SK-N-MC (cell line): ENCODE data around the gene LOXL4.

Experiments
- DNase-seq: peaks from one replicate; pipeline ENCODE4 v3.0.0-alpha.2; 2011; ENCODE audit warnings: low read depth, low spot score
- H3K27ac ChIP-seq: fragments of 200-600 bp; sonication (generic); 2 replicates; pipeline ENCODE4 v1.5.1; 2016; ENCODE audit warnings: mixed run types
- H3K36me3 ChIP-seq: fragments of 200-600 bp; sonication (generic); 2 replicates; pipeline ENCODE4 v1.6.1; 2017; ENCODE audit warnings: antibody characterized with exemption, low read length, mixed read lengths; ENCODE audit not compliant: insufficient read depth
- H3K4me3 ChIP-seq: fragments of 200-600 bp; sonication (generic); 2 replicates; pipeline ENCODE4 v1.5.1; 2016
- H3K9ac ChIP-seq: fragments of 200-600 bp; sonication (generic); 2 replicates; pipeline ENCODE4 v1.8.0; 2017; ENCODE audit warnings: mixed run types, mixed read lengths; ENCODE audit not compliant: insufficient read length
- H3K9me3 ChIP-seq: fragments of 200-600 bp; sonication (generic); 2 replicates; pipeline ENCODE4 v1.6.1; 2017; ENCODE audit warnings: low read depth, mild to moderate bottlenecking, antibody characterized with exemption, low read length, moderate library complexity, mixed read lengths
- EZH2 ChIP-seq: fragments of 200-600 bp; sonication (generic); IDR thresholded peaks from one replicate; pipeline ENCODE4 v1.6.1; 2017; ENCODE audit warnings: antibody characterized with exemption
- FOXP2 ChIP-seq: optimal IDR thresholded peaks from 2 replicates; pipeline ENCODE3; 2011; ENCODE audit warnings: mild to moderate bottlenecking, moderate library complexity; ENCODE audit not compliant: insufficient read depth; ENCODE audit errors: extremely low read length, control extremely low read depth
- POLR2AphosphoS5 ChIP-seq: IDR thresholded peaks from 2 replicates; pipeline ENCODE4 v1.6.1; 2012; ENCODE audit warnings: mild to moderate bottlenecking, low read depth, low read length, borderline replicate concordance

The LOXL4 gene

DNA sequence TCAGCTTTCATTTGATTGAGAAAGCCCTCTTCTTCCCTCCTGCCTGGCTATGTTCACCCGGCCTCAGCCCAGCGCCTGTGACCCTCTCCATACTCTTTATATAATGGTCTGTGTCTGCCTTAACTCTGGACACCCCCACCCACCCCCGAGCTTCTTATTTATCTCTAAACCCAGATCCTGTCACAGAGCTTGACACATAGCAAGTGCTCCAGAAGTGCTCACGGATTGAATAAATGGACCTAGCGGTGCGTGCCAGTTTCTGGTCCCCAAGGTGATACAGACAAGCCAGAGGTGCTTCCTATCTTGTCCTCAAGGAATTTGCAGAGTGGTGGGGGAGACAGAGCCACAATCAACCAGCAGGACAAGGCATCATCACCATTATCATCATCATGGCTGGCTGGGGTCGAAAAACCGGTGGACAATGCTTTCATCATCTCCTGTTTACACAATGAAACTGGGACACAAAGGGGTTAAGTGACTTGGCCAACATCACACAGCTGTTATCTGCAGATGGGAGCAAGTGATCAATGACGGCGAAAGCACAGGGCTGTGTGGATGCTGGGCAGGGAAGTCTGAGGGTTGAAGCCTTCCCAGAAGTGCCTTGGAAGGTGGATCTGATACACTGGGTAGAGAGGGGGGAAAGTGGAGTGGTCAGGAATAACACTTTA, 2.2 kb upstream of the LOXL4 start:
- no peak for DNase-seq
- no peak overlapping the region for H3K9ac ChIP-seq
- no peak overlapping the region for H3K4me3 ChIP-seq
- no peaks in the 10 kb centered on the region for H3K36me3 ChIP-seq
- H3K27ac ChIP-seq, result no peak overlapping the region
- H3K9me3 ChIP-seq, result no peaks in the 10 kb centered on the region
- TF ChIP-seq POLR2AphosphoS5, result no peak
- no peak for TF ChIP-seq EZH2
- TF ChIP-seq FOXP2, result no peak

DNA sequence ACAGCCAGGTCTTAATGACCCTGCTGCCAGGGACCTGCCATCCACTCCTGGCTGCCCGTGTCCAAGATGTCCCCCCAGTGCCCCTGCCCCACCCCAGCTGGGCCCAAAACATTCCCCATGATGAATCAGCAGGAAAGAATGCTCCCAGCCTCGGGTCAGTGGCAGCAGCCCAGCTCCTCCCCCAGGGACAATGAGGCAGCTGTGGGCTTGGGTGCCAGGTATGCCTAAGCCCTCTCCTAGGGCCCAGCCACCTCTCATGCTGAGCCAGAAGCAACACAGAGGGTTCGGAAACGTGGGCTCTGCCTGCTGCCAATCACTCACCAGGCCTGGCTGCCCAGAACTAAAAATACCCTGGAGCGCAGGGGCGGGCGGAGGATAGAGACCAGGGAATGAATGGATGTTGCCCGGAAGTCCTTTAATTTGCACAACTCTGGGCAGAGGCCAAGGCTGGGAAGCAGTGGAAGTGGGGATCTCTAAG, 1.5 kb upstream of the LOXL4 start:
- Histone ChIP-seq H3K9me3 (no peaks in the 10 kb centered on the region), H3K36me3 (no peaks in the 10 kb centered on the region), H3K4me3 (no peak overlapping the region), H3K27ac (no peak overlapping the region), H3K9ac (no peak overlapping the region)
- TF ChIP-seq EZH2 (no peak), FOXP2 (no peak), POLR2AphosphoS5 (no peak)
- DNase-seq, result no peak

DNA sequence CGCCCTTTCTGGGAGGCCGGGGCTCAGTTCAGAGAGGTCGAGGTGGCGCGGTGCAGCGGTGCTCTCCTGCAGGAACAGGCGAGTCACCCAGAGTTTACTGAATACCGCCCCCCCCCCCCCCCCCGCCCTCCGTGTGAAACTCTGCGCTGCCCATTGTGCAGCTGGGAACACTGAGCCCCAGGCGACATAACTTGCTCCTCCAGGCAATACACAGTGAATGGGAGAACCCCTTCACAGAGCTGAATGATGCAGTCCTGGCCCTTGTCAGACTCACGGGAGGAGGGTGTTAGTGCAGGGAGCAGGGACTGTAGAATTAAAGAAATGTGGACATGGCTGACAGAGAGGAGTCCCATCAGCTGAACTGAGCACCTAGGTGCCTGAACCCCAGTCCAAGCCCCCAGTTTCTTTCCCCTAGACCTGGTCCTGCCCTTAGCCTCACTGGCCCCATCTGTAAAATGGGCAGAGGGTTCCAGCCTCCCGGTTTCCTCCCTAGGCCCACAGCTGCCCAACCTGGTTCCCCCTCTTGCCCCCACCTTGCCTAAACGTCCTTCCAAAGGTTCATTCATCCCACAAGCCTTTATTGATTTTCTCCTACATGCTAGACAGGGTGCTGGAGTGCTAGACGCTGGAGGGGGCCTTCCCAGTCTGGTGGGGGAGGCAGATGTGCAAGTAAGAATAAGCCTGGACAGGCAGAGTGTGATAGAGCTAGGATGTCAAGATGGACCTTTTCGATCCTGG, 869 bp upstream of the LOXL4 start:
- Histone ChIP-seq H3K36me3 (no peaks in the 10 kb centered on the region), H3K9ac (no peak overlapping the region), H3K27ac (no peak overlapping the region), H3K4me3 (no peak overlapping the region), H3K9me3 (no peaks in the 10 kb centered on the region)
- DNase-seq, result no peak
- no peak for TF ChIP-seq POLR2AphosphoS5
- TF ChIP-seq EZH2, result no peak
- TF ChIP-seq FOXP2, result no peak

DNA sequence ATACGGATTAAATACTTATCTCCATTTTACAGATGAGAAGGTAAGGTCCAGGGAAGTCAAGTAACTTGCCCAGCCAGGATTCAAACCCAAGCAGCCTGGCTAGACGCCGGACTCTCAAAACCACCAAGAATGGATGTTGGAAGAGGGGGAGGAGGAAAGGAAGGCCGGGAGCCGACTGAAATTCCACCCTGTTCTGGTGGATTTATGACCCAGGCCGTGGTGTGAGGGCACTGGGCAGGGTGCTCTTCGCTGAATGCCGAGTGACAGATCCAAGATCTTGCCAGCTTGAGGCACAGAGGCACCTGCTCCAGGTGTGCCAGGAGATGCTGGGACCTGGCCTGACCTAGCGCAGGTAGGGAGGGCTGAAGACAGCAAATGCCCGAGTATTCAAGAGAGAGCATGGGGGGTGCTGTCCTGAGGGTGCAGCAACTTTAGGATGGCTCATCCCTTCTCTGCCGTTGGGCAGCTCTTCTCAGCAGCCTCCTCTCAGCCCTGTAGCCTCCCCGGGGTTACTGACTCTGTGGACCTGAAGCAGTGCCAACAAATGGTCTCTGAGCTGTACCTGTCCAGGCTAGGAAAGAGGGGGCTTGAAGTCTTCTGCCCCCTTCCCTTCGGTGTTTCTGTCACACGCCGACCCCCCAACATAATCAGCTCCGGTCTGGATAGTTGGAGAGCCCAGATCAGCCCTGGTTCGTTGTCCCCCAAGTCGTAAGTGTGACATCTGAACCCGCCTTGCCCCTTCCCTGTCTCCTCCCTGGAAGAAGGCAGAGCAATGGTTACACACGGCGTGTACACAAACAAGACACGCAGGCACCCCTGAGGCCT, 713 bp downstream of the LOXL4 start:
- TF ChIP-seq EZH2, result no peak
- TF ChIP-seq POLR2AphosphoS5, result no peak
- no peak for TF ChIP-seq FOXP2
- no peak overlapping the region for H3K4me3 ChIP-seq
- H3K9ac ChIP-seq, result no peak overlapping the region
- H3K9me3 ChIP-seq, result no peaks in the 10 kb centered on the region
- no peak for DNase-seq
- no peak overlapping the region for H3K27ac ChIP-seq
- H3K36me3 ChIP-seq, result no peaks in the 10 kb centered on the region

DNA sequence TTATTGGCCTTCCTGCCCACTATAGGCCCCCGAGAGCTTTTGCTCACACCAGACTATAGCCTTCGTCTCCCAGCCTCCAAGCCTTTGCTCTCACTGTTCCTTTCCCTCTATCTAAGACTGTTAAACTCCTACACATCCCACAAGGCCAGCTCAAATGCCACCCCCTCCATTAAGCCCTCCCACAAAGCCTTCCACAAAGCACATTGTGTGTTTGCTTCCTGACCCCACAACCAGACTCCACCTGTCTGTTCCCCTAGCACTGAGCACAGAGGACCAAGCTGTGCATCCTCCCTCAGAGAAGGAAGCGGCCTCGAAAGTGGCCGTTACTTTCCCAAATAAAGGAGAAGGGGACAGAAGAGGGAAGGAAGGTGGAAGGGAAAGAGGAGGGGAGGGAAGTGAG, 1.3 kb downstream of the LOXL4 start:
- TF ChIP-seq FOXP2 (no peak), POLR2AphosphoS5 (no peak), EZH2 (no peak)
- Histone ChIP-seq H3K27ac (no peak overlapping the region), H3K9ac (no peak overlapping the region), H3K4me3 (no peak overlapping the region), H3K9me3 (no peaks in the 10 kb centered on the region), H3K36me3 (no peaks in the 10 kb centered on the region)
- no peak for DNase-seq

DNA sequence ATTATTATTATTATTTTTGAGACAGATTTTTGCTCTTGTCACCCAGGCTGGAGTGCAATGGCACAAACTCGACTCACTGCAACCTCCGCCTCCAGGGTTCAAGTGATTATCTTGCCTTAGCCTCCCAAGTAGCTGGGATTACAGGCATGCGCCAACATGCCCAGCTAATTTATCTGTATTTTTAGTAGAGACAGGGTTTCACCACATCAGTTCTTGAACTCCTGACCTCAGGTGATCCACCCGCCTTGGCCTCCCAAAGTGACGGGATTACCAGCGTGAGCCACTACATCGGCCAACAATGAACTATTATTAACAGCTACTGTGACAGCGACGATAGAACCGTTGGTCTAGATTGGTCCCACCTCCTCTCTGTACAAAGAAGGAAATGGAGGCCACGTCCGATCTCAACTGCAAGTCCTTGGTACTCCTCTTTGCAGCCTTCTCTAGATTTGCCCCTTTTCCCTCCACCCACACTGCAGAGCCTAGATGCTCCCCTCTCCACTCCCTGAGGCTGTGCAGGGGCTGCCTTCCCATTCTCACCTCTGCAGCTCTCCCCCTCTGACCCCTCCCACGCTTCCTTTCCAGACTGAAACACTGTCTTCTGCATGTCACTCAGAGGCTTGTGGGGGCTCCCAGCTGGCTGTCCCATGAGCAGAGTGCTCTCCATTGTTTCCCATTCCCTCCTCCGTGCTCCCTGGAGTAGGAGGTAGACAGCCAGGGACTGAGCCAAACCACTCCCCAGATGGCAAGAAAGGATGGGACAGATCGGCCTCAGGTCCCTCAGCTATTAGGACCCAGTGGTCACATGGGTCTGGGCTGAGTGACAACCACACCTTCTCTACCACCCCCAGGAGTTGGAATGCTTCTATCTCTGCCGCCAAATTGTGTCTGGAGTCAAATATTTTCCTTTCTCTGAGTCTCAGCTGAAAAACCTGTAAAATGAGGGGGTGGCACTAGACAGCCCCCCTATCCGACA, 2.3 kb downstream of the LOXL4 start:
- Histone ChIP-seq H3K36me3 (no peaks in the 10 kb centered on the region), H3K27ac (no peak overlapping the region), H3K4me3 (no peak overlapping the region), H3K9ac (no peak overlapping the region), H3K9me3 (no peaks in the 10 kb centered on the region)
- TF ChIP-seq FOXP2 (no peak), POLR2AphosphoS5 (no peak)
- no peak for DNase-seq

DNA sequence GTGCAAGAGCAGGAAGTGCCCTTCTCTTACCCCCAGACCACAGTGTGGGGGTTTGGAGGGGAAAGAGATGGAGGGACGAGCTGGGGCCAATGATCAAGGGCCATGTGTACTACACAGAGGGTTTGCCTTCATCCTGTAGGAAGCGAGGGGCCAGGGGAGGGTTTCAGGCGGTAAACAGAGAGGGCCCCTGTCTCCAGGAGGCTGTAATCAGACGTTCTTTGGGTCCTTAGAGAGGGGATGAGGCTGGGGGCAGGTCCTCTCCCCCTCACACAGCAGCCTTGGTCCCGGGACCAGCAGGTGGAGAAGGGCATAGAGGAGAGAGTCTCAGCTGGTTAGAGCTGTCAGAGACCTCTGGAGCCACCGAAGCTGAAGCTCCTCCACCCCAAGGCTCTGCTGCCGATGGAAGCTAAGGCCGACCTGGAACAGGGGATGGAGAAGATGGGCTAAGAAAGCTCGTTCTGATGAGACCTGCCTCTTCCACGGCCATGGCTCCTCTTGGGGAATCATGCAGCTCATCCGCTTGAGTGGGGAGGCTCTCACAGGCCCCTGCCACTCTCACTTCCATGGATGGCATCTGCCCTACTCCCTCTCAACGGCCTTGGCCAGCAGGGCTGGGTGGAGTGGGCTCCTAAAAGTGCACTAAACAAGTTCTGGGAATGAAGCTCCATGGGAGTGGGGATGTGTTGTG, 3.5 kb downstream of the LOXL4 start:
- Histone ChIP-seq H3K4me3 (no peak overlapping the region), H3K36me3 (no peaks in the 10 kb centered on the region), H3K9ac (no peak overlapping the region), H3K9me3 (no peaks in the 10 kb centered on the region), H3K27ac (no peak overlapping the region)
- DNase-seq, result no peak
- TF ChIP-seq POLR2AphosphoS5 (no peak), FOXP2 (no peak), EZH2 (no peak)
